Stimulated activated naive CD4-positive, alpha-beta T cell treated with Interleukin-2 at 50 U/mL for 16 hours (primary cell): ENCODE results near the gene PLAGL2.
A peak's percentile ranks its signal among the peaks of the same experiment; 100 is the strongest.
"Not testable (repeated sequence)": the region's sequence is repeated elsewhere in the genome, so short reads cannot be mapped to it uniquely, and the experiment has no call there.

Experiments
- DNase-seq: peaks from one replicate; lab custom pipeline; 2025; lab: John Stamatoyannopoulos, UW

Gene PLAGL2

DNA sequence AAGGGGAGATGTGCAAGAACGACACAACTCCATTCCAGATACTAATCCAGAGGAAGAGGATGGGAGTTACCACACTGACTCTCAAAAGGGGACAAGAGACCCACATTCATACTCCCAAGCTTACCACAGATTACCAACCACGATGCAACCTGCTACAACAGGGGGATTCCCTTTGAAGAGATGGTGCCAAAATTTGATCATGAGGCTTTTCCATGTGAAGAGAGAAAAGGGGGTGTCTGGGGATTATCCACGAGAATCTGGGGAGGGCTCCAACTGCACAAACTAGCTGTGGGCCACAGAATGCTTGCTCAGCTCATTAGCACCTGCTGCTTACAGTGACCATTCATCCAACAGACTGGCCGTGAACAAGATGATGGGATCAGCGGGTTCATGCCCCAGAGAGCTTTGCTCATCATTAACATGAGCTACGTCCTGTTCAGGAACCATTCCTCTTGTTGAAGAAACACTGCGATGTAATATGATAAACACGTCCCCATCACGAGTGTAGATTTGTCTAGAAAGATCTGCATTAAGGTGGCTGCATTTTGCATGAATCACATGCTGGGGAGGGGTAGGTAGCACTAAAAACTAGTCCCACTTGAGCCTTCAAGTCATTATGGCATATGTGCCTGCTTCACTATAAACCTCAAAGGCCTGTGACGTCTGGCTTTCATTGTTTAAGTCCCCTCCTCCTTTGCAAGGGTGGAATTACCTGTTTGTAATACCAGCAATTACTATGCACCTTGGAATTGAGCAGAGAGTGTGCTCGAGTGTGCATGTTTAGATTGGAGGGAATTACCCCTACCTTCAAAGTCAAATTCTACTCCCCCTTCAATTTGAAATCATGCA is 4.0 kb downstream of the PLAGL2 start:
- DNase-seq, result peak; percentile 43

DNA sequence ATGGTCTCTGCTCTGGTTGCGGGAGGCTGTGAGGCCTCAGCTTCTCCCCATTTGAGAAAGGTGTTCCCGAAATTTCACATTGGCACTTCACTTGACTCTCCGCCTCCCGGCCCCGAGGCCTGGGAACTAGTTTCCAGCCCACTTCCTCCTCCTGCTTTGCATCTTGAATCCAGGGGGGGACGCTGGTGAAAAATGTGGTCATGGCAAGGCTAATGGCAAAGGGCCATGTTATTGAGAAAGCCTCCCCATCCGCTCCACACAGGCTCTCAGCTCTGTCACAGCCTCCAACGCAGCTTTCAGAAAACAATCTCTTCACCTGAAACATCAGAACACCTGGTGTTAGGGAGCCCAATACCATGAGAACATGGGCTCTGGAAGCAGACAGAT is 5.6 kb downstream of the PLAGL2 start:
- DNase-seq, result no peak

DNA sequence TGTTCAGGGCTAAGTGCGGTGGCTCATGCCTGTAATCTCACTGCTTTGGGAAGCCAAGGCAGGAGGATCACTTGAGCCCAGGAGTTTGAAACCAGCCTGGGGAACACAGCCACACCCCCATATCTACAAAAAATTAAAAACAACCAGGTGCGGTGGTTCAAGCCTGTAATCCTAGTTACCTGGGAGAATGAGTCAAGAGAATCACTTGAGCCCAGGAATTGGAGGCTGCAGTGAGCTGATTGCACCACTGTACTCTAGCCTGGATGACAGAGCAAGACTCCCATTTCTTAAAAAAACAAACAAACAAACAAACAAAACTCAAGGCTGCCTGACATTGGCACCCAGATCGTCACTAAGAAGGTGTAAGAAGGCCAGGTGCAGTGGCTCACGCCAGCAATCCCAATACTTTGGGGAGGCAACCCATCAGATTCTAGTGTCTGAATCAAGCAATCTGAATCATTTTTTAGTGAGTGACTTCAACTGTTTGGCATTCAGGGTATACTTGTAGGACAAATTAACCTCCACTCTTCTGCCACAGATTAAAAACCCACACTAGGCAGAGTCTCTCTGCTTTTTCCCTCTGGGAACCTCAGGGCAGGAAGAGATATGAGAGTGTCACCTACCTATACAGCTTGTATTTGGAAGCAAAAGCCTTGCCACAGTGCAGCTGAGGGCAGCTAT is 6.1 kb downstream of the PLAGL2 start:
- no peak for DNase-seq

DNA sequence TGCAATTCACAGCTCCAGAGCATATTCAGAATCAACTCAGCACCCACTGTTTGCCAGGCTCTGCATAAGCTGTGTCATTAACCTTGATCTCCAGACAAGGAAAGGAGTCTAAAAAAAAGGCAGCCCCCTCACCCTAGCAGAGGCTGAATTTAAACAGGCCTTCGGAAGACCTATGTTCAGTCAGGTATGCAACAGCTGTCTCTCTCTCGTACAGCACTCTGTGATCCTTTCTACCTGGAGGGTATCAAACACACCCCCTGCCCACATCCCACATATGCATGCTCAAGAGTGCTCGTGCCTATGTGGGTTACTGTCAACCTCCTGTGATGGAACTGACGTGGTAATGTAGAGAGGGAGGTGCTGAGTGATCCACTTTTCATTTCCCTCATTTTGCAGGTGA is 8.5 kb downstream of the PLAGL2 start:
- no peak for DNase-seq

DNA sequence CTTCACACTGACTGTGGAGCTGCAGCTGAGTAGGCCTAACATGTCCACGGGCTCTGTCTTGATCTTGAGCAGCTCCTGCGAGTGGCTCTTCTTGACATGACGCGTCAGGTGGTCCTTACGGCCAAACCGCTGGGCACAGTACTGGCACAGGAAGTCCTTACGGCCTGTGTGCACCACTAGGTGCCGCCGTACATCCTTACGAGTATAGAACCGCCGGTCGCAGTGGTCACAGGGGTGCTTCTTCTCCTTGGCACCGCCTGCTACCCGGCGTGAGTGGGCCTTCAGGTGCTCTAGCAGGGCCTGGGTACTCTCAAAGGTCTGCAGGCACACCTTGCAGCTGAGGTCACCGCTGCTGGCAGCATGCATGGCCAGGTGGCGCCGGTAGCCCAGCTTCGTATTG is 10.4 kb downstream of the PLAGL2 start:
- DNase-seq, result not testable (repeated sequence)

DNA sequence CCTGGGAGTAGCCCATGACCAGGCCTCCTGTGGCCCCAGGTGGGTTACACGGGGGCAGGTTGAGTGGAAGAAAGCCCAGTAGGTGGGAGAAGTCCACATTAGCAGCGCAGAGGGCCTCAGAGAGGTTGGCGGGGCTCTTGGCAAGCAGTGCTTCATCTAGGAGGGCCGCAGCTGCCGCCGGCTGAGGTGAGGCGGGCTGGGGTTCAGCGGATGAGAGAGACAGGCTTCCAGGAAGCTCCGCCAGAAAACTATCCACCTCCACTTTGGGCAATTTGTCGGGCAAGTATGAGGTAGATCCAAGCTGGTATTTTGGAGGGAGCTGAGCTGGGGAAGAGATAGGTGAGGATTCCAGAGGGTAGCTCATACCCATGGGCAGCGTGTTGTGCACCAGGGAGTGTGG is 10.9 kb downstream of the PLAGL2 start:
- not testable (repeated sequence) for DNase-seq

DNA sequence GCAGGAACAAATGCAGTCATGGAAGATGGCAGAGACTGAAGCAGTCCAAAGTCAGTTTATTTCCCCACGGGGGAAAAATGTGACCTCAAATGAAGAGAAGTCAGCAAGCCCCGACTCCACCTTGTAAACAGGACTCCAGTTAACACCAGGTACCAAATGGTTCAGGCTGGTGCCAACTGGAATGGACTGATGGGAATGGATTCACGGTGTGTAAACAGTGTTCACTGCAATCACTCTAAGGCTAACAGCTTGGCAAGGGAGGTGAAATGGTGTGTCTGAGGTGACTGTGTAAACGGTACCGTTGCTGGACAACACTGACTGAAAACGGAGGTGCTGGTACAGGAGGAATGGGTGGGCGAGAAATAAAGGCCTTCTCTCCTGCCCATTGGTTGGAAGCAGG is 12.0 kb downstream of the PLAGL2 start:
- no peak for DNase-seq

DNA sequence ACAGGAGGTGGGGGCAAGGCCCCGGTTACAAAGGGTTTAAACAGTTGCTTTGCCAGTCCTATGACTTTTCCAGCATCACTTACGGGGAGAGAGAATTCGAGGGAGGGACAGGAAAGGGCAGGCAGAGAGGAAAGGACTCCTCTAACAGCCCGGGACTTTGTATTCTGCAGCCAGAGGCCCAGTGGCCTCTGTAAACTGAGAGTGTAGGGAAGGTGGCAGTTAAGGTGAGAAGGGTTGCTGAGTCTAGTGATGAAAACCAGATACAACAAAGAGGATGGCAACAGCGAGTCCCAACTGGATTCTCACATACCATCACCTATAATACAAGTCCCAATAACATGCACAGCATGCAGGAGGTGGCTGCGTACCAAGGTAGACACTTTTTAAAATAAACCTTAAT is 13.5 kb downstream of the PLAGL2 start:
- DNase-seq, result no peak

DNA sequence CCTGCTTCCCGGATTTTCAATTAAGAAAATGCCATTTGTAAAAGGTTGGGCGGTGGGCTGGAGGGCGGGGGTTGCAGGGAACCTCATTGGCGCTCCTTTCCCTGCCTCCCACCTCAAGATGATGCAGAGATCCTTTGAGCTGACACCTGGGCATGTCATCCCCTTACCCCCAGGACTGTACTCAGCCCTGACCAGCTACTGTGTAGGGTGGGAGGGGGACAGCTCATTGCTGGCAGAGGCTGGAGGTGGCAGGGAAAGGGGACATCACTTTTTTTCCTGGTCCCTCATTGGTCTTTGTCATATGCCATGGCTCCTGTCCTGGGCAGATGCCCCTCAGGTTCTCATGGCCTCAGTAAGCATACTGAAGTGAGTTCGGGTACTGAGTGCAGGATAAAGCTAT is 14.2 kb downstream of the PLAGL2 start:
- DNase-seq, result not testable (repeated sequence)

DNA sequence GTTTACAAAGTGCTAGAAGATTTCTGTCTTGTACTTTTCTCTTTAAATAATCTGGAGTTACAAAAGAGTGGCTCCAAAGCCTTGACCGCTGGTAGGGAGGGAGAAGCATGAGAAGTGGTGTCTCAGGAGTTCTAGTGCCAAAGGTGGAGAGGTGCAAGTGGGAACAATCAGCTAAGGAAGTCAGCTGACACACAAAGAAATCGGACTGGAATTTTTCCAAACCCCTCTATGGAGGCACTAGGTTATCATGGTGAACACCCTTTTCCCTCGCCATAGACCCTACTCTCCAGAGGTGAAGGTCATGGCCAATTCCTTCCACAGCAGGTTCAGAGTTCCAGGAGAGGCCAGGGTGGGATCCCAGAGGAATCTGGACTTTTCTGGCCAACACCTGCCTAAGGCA is 14.8 kb downstream of the PLAGL2 start:
- DNase-seq, result no peak

DNA sequence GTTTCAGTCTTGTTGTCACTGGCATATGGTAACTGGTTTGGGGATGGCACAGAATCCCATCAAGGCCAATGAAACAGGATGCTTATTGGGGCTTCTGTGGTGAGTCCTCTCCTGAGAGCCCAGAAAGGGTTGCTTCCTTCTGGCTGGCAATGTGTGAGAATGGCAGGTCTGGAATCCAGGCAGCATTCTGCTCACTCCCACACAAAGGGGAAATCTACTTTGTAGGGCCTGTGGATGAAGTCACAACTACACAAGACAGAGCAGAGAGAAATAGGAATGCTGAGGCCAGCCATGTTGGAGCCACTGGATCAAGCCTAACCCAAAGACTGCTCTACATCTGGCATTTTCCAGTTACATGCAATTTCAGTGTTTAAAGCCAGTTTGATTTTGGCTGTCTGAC is 15.7 kb downstream of the PLAGL2 start:
- DNase-seq, result no peak

DNA sequence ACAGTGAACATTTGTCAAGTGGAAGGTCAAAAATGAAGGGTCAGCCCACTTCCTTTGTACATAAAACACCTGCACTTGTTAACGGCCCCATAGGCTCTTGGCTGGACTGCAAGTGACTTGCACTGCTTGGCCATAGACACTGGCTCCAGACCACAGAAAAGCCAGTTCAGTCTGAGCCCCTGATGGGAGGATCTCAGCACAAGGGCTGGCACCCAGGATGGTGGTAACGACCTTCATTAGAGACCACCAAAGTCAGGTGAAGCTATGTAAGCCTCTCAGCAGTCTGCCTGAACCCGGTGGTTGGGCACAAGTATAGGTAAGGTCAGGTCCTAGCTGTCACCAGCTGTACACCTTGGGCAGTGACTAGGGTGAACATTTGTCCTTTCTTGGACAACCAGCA is 16.1 kb downstream of the PLAGL2 start:
- no peak for DNase-seq

DNA sequence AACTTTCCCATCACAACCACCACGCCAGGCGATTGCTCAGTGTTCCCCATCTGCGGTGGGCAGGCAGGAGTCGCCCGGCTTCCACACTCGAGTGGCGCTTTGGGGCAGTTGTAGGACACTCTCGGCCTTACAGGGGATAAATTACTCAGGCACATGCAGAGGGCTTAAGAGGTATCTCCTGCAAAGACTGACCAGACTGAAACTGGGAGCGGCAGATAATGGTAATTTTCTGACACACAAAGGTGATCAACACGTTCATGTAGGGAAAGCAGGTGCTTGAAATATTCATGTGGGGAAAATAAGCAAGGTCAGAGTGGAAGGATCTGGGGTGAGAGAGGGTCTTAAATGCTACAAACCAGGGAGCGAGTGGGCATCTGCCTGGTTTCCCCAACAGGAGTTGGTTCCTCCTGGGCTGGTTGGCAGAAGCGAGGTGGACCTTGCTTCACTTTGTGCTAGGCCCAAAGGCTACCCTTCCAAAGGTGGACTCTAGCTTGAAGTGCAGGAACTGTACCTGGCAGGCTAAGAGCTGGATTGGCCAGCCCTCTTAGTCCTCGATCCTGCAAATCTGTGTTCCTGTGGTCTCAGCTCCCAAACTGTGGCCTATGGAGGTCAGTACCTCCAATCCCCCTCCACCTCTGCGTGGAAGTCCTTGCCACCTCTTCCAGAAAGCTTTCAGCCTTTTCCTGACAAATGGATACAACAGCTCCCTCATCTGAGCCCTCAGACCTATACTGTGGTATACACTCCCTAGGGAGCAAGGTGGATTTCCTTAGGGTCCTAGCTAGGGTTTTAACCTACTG is 16.7 kb downstream of the PLAGL2 start:
- DNase-seq, result no peak

DNA sequence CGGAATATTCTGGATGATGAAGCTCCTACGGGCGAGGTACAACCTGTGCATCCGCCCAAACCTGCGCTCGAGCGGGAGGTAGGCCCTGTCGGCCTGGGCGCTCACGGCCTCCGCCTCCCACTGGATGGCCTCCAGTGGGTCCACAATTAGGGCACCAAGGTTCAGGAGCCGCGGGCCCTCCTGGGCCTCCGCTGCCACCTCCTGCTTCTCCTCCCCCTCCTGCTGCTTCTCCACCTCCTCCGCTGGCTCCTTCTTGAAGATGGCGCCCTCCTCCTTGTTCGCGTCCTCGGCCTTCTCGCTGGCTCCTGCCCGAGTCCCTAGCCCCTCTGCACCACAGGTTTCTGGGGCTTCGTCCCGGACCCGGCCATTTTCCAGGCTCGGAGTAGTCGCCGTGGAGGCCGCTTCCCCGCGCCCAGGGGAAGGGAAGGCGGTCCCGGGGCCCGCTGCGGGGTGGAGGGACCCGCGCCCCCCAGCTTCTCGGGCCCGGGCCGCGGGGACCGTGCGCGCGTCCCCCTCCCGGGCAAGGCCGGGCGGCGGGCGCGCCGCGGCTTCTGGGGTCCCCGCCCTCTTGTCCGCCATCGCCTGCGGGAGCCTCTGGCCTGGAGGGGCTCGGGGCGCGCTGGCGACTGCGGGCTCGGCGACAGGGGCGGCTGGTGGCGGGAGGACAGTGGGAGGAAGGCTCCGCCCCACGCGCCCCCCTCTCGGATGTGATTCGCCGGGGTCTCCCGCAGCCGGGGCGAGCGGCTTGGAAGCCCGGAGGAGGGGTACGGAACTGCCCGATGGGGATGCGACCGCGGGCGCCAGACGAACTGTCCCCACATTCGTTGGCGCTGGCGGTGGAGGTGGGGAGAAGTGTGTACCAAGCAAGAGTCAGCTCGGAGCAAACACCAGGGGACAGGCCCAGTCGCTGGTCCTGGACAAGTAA is 17.6 kb downstream of the PLAGL2 start:
- peak; percentile 30 for DNase-seq

DNA sequence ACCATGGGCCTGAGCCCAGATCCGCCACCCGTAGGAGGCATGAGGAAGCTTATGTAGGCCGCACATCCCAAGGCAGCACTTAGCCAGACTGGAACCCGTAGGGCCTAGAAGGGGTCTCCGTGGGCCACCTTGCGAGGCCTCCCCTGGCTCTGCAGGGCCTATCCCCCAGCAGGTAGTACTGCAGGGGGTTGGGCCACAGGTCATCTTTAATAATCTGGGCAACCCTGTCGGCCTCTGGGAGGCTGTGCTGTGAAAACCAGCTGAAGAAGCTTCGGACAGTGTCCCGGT is 18.5 kb downstream of the PLAGL2 start:
- no peak for DNase-seq

DNA sequence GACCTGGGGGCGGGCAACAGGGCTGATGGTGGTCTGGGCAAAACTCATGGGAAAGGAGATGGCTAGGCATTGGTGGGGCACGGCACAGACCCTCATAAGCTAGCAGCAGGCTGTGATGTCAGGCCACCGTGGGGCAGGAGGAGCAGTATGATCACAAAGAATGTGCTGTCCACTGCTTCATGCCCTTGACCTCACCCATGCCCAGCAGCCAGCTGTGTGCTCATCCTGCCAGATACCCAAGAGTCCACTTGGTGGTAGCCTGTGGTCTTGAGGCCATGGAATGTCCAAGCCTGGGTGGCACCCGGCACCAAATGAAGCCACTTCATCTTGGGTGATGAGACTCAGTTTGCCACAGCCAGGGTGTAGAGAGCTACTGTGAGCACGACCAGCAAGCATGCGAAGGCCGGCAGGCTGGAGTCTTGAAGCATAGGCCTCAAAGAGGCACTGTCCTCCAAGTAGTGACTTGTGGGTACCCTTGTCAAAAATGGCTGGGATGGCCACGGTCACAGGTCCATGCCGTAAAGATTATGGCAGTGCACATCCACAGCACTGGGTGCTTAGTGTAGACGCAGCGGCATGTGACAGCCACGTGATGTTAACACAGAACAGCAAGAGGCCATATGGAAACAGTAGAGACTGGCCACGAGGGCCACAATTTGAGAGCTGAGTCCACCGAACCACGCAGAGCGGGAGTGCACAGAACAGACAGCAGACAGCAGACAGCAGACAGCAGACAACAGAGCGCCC is 19.0 kb downstream of the PLAGL2 start:
- no peak for DNase-seq

DNA sequence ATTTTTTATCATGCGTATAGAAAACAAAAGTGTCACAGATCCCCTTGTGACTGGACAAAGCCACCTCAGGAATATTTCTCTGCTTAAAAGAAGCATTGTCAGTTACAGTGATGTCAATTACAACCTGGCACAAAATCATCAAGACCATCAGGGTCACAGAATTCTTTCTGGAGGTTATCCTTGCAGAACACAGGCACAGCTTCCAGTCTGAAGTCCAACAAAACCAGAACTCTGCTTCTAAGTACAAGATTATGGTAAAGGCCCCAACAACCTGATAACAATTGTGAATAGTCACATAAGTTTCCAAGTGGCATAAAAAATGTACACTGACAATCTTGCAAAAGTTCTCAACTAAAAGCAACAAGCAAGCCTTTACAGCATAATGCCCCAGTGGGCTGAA is 21.0 kb downstream of the PLAGL2 start:
- DNase-seq, result no peak

DNA sequence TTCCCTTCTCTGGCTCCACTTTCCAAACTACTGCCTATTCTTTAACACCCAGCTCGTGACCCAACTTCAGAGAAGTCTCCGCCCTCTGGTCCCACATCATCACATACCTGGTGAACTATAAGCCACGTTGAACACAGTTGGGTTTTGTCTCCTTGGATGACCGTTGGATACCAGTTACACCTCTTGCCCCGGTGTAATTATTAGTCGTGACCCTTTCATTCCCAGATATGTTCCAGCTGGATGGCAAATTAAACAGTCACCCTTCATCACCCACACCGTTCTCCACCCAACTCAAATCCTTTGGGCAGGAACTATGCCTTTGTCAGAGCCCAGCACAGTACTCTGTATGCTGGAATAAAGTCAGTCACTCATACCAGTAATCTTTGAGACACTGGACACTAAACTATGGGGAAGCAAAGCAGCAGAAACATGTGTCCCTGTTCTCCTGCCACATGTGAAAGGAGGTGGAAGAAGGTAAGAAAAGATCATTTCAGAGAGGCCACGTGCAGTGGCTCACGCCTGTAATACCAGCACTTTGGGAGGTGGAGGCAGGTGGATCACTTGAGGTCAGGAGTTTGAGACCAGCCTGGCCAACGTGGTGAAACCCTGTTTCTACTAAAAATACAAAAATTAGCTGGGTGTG is 22.5 kb downstream of the PLAGL2 start:
- DNase-seq, result no peak

DNA sequence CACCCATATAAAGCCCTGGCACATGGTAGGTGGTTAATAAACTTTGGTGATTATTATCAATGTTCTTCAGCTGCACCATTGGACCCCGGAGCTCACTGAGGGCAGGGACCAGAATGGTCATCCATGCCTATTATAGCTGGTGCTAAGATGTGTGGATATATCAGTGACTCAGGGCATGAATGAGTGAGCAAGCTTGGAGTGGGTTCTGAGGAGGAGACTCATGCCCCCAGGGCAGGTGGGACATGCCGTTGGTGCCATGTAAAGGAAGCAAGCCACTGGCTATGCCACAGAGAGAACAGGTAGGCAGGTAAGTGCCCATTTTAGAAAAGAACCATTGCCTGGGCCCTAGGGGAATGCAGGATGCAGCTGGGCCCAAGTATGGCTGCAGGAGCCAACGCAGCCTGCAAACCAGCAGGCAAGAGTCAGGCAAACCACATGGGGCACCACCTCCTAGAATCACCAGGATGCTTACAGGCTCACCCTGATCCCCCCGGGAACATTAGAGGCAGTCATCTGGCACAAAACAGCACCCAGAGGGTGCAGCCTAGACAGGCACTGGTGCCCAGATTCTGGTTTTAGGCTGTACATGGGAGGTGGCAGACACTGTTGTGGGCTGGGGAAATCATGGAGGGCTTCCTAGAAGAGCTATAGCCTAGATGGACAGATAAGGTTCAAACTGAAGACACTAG is 23.5 kb downstream of the PLAGL2 start:
- no peak for DNase-seq

DNA sequence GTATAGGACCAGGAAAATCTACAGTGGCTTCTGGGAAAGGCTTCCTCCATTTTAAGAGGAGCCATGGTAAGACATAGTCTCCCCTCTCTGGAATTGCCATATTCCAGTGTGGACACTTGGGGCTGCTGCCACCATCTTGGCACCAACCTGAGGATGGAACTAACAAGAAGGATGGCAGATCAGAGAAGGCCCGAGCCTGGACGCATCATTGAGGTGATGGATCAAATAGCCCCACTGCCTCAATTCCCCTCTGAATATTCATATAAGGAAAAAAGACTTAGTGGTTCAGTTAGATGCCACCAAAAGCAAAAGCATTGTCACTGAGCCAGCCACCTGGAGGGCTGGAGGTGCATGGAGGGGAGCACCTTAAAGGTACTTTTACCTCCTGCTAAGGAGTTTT is 25.9 kb downstream of the PLAGL2 start:
- no peak for DNase-seq
